ENCODE data around the gene EIPR1. TPM values are rescaled to one million over a fixed set of nuclear protein-coding genes. Genes with fewer than 3 reads are reported as not detected.

The EIPR1 gene
- total and polyA plus RNA-seq, 2 of the 4 experiments (the other 2 are of a cell fraction), result 46.5 to 67.4 TPM

- Histone ChIP-seq H3K9ac (ENCODE audit: low read depth, low read length) (no peak overlapping the region), H2AK9ac (replicated peaks; ENCODE audit: low read depth, low read length, poor library complexity) (no peak overlapping the region), H3K14ac (replicated peaks; ENCODE audit: low read depth, low read length) (no peak overlapping the region), H3K36me3 (ENCODE audit: control insufficient read depth, insufficient read depth, low read length) (no peaks in the 10 kb centered on the region; the same call in 1 of the 2 replicates), H3K79me1 (ENCODE audit: low read depth in 1 of 2, low read length in 2 of 2) (no peaks in the 10 kb centered on the region), H3K4me1 (ENCODE audit: control insufficient read depth, insufficient read depth, low read length) (no peaks in the 10 kb centered on the region), H3K56ac (ENCODE audit: extremely low read depth, insufficient read depth, low read length) (no peak overlapping the region), H4K8ac (ENCODE audit: low read depth in 2 of 2, low read length in 2 of 2) (no peak overlapping the region), H2AFZ (replicated peaks; ENCODE audit: low read length, poor library complexity) (no peak overlapping the region), H2AK5ac (ENCODE audit: low read depth, low read length) (no peak overlapping the region), H3K18ac (ENCODE audit: low read depth, low read length) (no peak overlapping the region), H3K9me3 (ENCODE audit: control insufficient read depth, insufficient read depth, low read length) (peaks cover 6% of the 10 kb centered on the region; the same call in 1 of the 2 replicates), H4K91ac (ENCODE audit: insufficient read depth, low read depth, low read length) (no peak overlapping the region), H3K4me3 (ENCODE audit: insufficient read depth, low read depth, low read length) (no peak overlapping the region), H3K27ac (ENCODE audit: insufficient read depth, low read length) (no peak overlapping the region), H4K5ac (ENCODE audit: low read depth, low read length) (no peak overlapping the region), H2BK15ac (ENCODE audit: low read depth, low read length) (no peak overlapping the region), H2BK5ac (ENCODE audit: low read depth, low read length, poor library complexity, severe bottlenecking) (no peak overlapping the region), H2BK20ac (ENCODE audit: low read depth, low read length) (no peak overlapping the region), H2BK120ac (ENCODE audit: low read depth, low read length) (no peak overlapping the region), H3K4ac (ENCODE audit: low read depth, low read length) (no peak overlapping the region), H4K20me1 (ENCODE audit: insufficient read depth, low read length) (no peaks in the 10 kb centered on the region), H3K9me1 (ENCODE audit: insufficient read depth, low read length) (0 out of 2 replicates have a peak, but pooled peaks cover 3% of the 10 kb centered on the region), H3K27me3 (ENCODE audit: control insufficient read depth, insufficient read depth, low read length) (no peaks in the 10 kb centered on the region), H3K23ac (ENCODE audit: low read depth, low read length) (no peak overlapping the region), H3K4me2 (ENCODE audit: low read depth, low read length) (no peak overlapping the region)
- intact Hi-C loops (cut with micrococcal nuclease) (no loop called here), dilution Hi-C loops (cut with HindIII; ENCODE audit: low sequenced_read_pairs, unreplicated experiment) (no loop called here), in situ Hi-C loops (cut with MboI; ENCODE audit: low sequenced_read_pairs) (no loop called here)
- TF ChIP-seq MXI1 (IDR thresholded peaks at IDR 0.05; ENCODE audit: borderline replicate concordance, low read depth, low read length) (no peak), MAZ (IDR thresholded peaks at IDR 0.05; ENCODE audit: borderline replicate concordance, low read depth, low read length) (no peak), POLR2A (IDR thresholded peaks at IDR 0.05; ENCODE audit: low read depth, low read length) (no peak), MAFK (IDR thresholded peaks at IDR 0.05; ENCODE audit: low read depth, low read length) (no peak), CEBPB (IDR thresholded peaks at IDR 0.05; ENCODE audit: low read depth, low read length) (no peak)
- BruUV-seq (replicated peaks), result no TSS peak
- ATAC-seq (ENCODE audit: low read depth) (no peak), DNase-seq (no peak)
- POLR2A ChIA-PET (ENCODE audit: unreplicated experiment), result no interaction called here
- WGBS, 2 experiments (ENCODE audit: extremely low coverage in 2 of 2, insufficient read length in 1 of 2), result 80% methylated on average over 4 of the region's 10 CpGs; no CpG with 5 or more reads in 1 of the 2 experiments
- CTCF ChIA-PET, result interaction anchor here (1.2 kb wide), 1 partner anchor 60 kb away, joined by 3 read pairs; no protein-coding TSS in a partner anchor
Measured at GRCh38 chr2:3177891-3178577, 199.6 kb downstream of the EIPR1 start.

Measured in IMR-90 (cell line).